Stimulated activated memory B cell treated with anti-CD40 and anti-IgM and Interleukin-4, amounts not matched to agents 10 μg/mL and 1 μg/mL and 100 μg/mL, for 72 hours (primary cell): ENCODE measurements around the gene ROBO2.

ENCODE experiments used
- ATAC-seq: fragments of 150-1000 bp; cut with Tn5 transposase; 2 replicates; pipeline ENCODE4 v1.10.0; 2021
- H3K27ac Mint-ChIP-seq: one replicate; pipeline ENCODE4 v1.8.0; 2022; ENCODE audit warnings: mild to moderate bottlenecking, mixed read lengths
- H3K27me3 Mint-ChIP-seq: one replicate; pipeline ENCODE4 v1.8.0; 2022; ENCODE audit warnings: mixed read lengths
- H3K36me3 Mint-ChIP-seq: one replicate; pipeline ENCODE4 v1.8.0; 2022; ENCODE audit warnings: mixed read lengths
- H3K4me1 Mint-ChIP-seq: one replicate; pipeline ENCODE4 v1.8.0; 2022; ENCODE audit warnings: mixed read lengths
- H3K4me3 Mint-ChIP-seq: one replicate; pipeline ENCODE4 v1.8.0; 2022; ENCODE audit warnings: mild to moderate bottlenecking, moderate library complexity, mixed read lengths
- H3K9me3 Mint-ChIP-seq: one replicate; pipeline ENCODE4 v1.8.0; 2022; ENCODE audit warnings: mixed read lengths

The ROBO2 gene

GRCh38 chr3:77687545-77687944 lies 647.6 kb downstream of the ROBO2 start:
- ATAC-seq: no peak

GRCh38 chr3:77690284-77690845 lies 650.5 kb downstream of the ROBO2 start:
- ATAC-seq: no peak
- Mint-ChIP-seq H3K36me3 (no peaks in the 10 kb centered on the region), H3K4me1 (no peaks in the 10 kb centered on the region), H3K9me3 (peaks cover 3% of the 10 kb centered on the region), H3K4me3 (no peak overlapping the region), H3K27ac (no peak overlapping the region), H3K27me3 (no peaks in the 10 kb centered on the region)

More at GRCh38 chr3:77687545-77687944, 647.6 kb downstream of the ROBO2 start:
- H3K27ac Mint-ChIP-seq: no peak overlapping the region
- H3K9me3 Mint-ChIP-seq: peaks cover 5% of the 10 kb centered on the region
- no peaks in the 10 kb centered on the region for H3K36me3 Mint-ChIP-seq
- H3K27me3 Mint-ChIP-seq: no peaks in the 10 kb centered on the region
- no peak overlapping the region for H3K4me3 Mint-ChIP-seq
- H3K4me1 Mint-ChIP-seq: no peaks in the 10 kb centered on the region

- Mint-ChIP-seq H3K36me3 (no peaks in the 10 kb centered on the region), H3K27me3 (no peaks in the 10 kb centered on the region), H3K4me1 (no peaks in the 10 kb centered on the region), H3K27ac (no peak overlapping the region), H3K4me3 (no peak overlapping the region), H3K9me3 (peaks cover 11% of the 10 kb centered on the region)
- ATAC-seq: no peak
Measured at GRCh38 chr3:77693147-77693546, 653.2 kb downstream of the ROBO2 start.

GRCh38 chr3:77699125-77699691 lies 659.3 kb downstream of the ROBO2 start:
- H3K27me3 Mint-ChIP-seq: no peaks in the 10 kb centered on the region
- no peaks in the 10 kb centered on the region for H3K36me3 Mint-ChIP-seq
- ATAC-seq: no peak
- no peak overlapping the region for H3K27ac Mint-ChIP-seq
- peaks cover 12% of the 10 kb centered on the region for H3K9me3 Mint-ChIP-seq
- H3K4me3 Mint-ChIP-seq: no peak overlapping the region
- no peaks in the 10 kb centered on the region for H3K4me1 Mint-ChIP-seq
